Fibroblast of upper back skin (primary cell): ENCODE results near the gene B4GALT3.

Experiments used
- DNase-seq: peaks from one replicate; pipeline ENCODE4 v3.0.0-alpha.2; 2013

B4GALT3 gene

DNA sequence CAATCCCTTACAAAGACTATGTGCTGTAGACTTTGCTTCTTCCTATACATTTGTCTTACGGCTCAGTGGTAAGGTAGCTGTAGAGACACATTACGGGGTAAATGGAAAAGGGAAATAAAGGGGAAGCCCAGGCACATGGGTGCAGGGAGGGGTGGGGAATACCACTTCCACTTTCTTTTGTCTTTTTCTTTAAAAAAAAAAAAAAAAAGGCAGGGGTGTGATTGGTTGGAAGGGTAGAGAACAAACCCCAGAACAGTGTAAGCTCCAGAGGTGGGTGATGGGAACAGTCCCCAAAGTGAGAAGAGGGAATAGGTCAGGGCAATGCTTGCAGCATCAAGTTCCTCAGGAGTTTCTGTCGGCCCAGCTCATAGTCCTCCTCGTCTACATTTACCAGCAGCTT is 55.5 kb downstream of the B4GALT3 start:
- DNase-seq: no peak
